Progenitor cell of endocrine pancreas (in vitro differentiated cells): ENCODE data around the gene FUT8. TPM values are rescaled to one million over a fixed set of nuclear protein-coding genes. Genes with fewer than 3 reads are reported as not detected.

Experiments used
- DNase-seq: peaks from one replicate; pipeline ENCODE4 v3.0.0; 2021; ENCODE audit warnings: low spot score; ENCODE audit not compliant: unreplicated experiment
- H3K27ac Mint-ChIP-seq: 2 replicates; pipeline ENCODE4 v1.8.0; 2021; ENCODE audit warnings: mild to moderate bottlenecking, moderate library complexity, mixed read lengths
- H3K27me3 Mint-ChIP-seq: 2 replicates; pipeline ENCODE4 v1.8.0; 2021; ENCODE audit warnings: mixed read lengths
- H3K36me3 Mint-ChIP-seq: 2 replicates; pipeline ENCODE4 v1.8.0; 2022; ENCODE audit warnings: mixed read lengths; ENCODE audit not compliant: insufficient read depth
- H3K4me1 Mint-ChIP-seq: 2 replicates; pipeline ENCODE4 v1.8.0; 2021; ENCODE audit warnings: low read depth, mixed read lengths
- H3K4me3 Mint-ChIP-seq: 2 replicates; pipeline ENCODE4 v1.8.0; 2021; ENCODE audit warnings: low read depth, mild to moderate bottlenecking, moderate library complexity, mixed read lengths
- H3K9me3 Mint-ChIP-seq: 2 replicates; pipeline ENCODE4 v1.8.0; 2021; ENCODE audit warnings: low read depth, mixed read lengths
- total RNA-seq: library from RNA; stranded (reverse); gene quantifications from 2 replicates; pipeline ENCODE4 v1.2.1, GENCODE V29; 2021
- TF ChIP-seq, protein P1 (sequence below): fragments of 200-600 bp; sonication (generic); IDR thresholded peaks from one replicate; pipeline ENCODE4 v1.5.0; 2021; ENCODE audit warnings: antibody characterized with exemption, mild to moderate bottlenecking; ENCODE audit not compliant: unreplicated experiment

FUT8 gene
- total RNA-seq, 1 donor from 2014 or later = 38.8 TPM

GRCh38 chr14:65564370-65564769, 151.8 kb downstream of the FUT8 start:
- H3K4me1 Mint-ChIP-seq = peaks cover 3% of the 10 kb centered on the region
- H3K9me3 Mint-ChIP-seq = peaks cover 5% of the 10 kb centered on the region
- no peak overlapping the region for H3K27ac Mint-ChIP-seq
- no peaks in the 10 kb centered on the region for H3K27me3 Mint-ChIP-seq
- H3K4me3 Mint-ChIP-seq = no peak overlapping the region
- peaks cover 3% of the 10 kb centered on the region for H3K36me3 Mint-ChIP-seq
- no peak for DNase-seq
- TF ChIP-seq, protein P1, sequence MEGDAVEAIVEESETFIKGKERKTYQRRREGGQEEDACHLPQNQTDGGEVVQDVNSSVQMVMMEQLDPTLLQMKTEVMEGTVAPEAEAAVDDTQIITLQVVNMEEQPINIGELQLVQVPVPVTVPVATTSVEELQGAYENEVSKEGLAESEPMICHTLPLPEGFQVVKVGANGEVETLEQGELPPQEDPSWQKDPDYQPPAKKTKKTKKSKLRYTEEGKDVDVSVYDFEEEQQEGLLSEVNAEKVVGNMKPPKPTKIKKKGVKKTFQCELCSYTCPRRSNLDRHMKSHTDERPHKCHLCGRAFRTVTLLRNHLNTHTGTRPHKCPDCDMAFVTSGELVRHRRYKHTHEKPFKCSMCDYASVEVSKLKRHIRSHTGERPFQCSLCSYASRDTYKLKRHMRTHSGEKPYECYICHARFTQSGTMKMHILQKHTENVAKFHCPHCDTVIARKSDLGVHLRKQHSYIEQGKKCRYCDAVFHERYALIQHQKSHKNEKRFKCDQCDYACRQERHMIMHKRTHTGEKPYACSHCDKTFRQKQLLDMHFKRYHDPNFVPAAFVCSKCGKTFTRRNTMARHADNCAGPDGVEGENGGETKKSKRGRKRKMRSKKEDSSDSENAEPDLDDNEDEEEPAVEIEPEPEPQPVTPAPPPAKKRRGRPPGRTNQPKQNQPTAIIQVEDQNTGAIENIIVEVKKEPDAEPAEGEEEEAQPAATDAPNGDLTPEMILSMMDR = no peak

GRCh38 chr14:65565948-65566347, 153.4 kb downstream of the FUT8 start:
- H3K27me3 Mint-ChIP-seq = no peaks in the 10 kb centered on the region
- TF ChIP-seq, protein P1 = no peak
- H3K9me3 Mint-ChIP-seq = peaks cover 5% of the 10 kb centered on the region
- no peak overlapping the region for H3K4me3 Mint-ChIP-seq
- no peak overlapping the region for H3K27ac Mint-ChIP-seq
- H3K36me3 Mint-ChIP-seq = peaks cover 2% of the 10 kb centered on the region
- peaks cover 2% of the 10 kb centered on the region for H3K4me1 Mint-ChIP-seq
- no peak for DNase-seq

DNA sequence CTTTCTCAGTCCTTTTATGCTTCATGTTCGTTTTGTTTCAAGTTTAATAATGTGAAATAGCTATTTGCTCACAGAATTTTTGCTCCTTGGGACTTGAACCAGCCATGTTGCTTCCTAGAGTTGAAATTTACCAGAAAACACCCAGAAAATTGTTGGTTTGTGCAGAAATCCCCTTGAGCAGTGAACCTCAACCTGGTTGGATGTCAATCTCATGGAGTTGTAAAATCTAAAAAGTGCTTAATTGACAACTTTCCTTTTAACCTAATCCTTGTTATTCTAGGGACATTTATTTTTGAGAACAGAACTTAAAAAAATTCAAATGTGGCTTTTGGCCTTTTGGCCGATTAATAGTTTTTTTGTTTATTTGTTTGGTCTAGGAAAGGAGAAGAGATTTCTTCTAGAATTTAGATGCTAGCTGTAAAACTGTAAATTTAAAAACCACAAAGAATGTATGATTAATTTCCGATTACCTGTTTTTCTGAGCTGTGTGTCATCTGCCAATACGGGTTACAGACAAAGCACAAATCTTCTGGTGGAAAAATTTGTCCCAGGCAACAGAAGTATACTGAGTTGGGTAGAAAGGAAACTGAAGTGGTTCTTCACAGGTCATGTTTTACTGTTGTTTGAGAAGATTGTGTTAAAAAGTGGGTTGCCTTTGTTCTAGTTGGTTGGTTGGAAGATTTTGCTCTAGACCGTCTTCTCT, 154.4 kb downstream of the FUT8 start:
- no peak overlapping the region for H3K4me3 Mint-ChIP-seq
- TF ChIP-seq, protein P1 = no peak
- no peak overlapping the region for H3K27ac Mint-ChIP-seq
- H3K9me3 Mint-ChIP-seq = peaks cover 5% of the 10 kb centered on the region
- peaks cover 2% of the 10 kb centered on the region for H3K36me3 Mint-ChIP-seq
- no peaks in the 10 kb centered on the region for H3K27me3 Mint-ChIP-seq
- peaks cover 2% of the 10 kb centered on the region for H3K4me1 Mint-ChIP-seq
- no peak for DNase-seq

- H3K27ac Mint-ChIP-seq = no peak overlapping the region
- no peaks in the 10 kb centered on the region for H3K36me3 Mint-ChIP-seq
- H3K9me3 Mint-ChIP-seq = no peaks in the 10 kb centered on the region
- no peaks in the 10 kb centered on the region for H3K4me1 Mint-ChIP-seq
- TF ChIP-seq, protein P1 = no peak
- H3K27me3 Mint-ChIP-seq = no peaks in the 10 kb centered on the region
- DNase-seq = no peak
- no peak overlapping the region for H3K4me3 Mint-ChIP-seq
Observed at GRCh38 chr14:65574611-65575010, 162.1 kb downstream of the FUT8 start.

- no peak overlapping the region for H3K4me3 Mint-ChIP-seq
- no peak overlapping the region for H3K27ac Mint-ChIP-seq
- DNase-seq = no peak
- H3K4me1 Mint-ChIP-seq = no peaks in the 10 kb centered on the region
- no peaks in the 10 kb centered on the region for H3K27me3 Mint-ChIP-seq
- TF ChIP-seq, protein P1 = no peak
- no peaks in the 10 kb centered on the region for H3K9me3 Mint-ChIP-seq
- no peaks in the 10 kb centered on the region for H3K36me3 Mint-ChIP-seq
Observed at GRCh38 chr14:65575389-65575788, 162.9 kb downstream of the FUT8 start.
